Right renal pelvis (tissue), 4 donors: ENCODE data around the gene GNB2. TPM values are rescaled to one million over a fixed set of nuclear protein-coding genes. Genes with fewer than 3 reads are reported as not detected.
"Not testable (repeated sequence)": the region's sequence is repeated elsewhere in the genome, so short reads cannot be mapped to it uniquely, and the experiment has no call there.

Source experiments
- DNase-seq, 4 donors: peaks; one replicate each; pipeline ENCODE4 v3.0.0-alpha.2; 2013; ENCODE audit warnings: low read depth in 4 of 4, low spot score in 3 of 4, missing footprints in 1 of 4
- polyA plus RNA-seq, 4 donors: library from polyadenylated mRNA; unstranded; fragments of 120-200 nt; gene quantifications; one replicate each; pipeline ENCODE4 v1.2.1, GENCODE V29; 2013; ENCODE audit not compliant: insufficient read length in 4 of 4

GNB2 gene
- polyA plus RNA-seq, 4 donors, result 204 to 237 (median 215) TPM

GRCh38 chr7:100693312-100694097, 20.0 kb downstream of the GNB2 start:
- no peak for DNase-seq

GRCh38 chr7:100694098-100694745, 20.7 kb downstream of the GNB2 start, which contains the start of gene GIGYF1:
Gene GIGYF1, minus strand, starts transcription at chr7:100694250. Its CDS starts 6,012 bp downstream, at chr7:100688238.
- DNase-seq, result no peak

- no peak for DNase-seq
Measured at GRCh38 chr7:100696123-100696521, 22.6 kb downstream of the GNB2 start.

- no peak for DNase-seq
Measured at GRCh38 chr7:100699018-100699417, 25.5 kb downstream of the GNB2 start.

- not testable (repeated sequence) for DNase-seq
Measured at GRCh38 chr7:100701089-100701488, 27.5 kb downstream of the GNB2 start.

GRCh38 chr7:100705320-100705752, 31.8 kb downstream of the GNB2 start:
- DNase-seq, result peak; percentile 45 to 76 (median 59)

- peak; percentile 97 to 98 (median 97) for DNase-seq
Measured at GRCh38 chr7:100705753-100706671, 32.5 kb downstream of the GNB2 start, which contains the start of gene POP7. Gene POP7, plus strand, starts transcription at chr7:100706121. Its CDS starts 710 bp downstream, at chr7:100706831.

GRCh38 chr7:100706672-100707311, 33.3 kb downstream of the GNB2 start:
- DNase-seq, result no peak

- no peak for DNase-seq
Measured at GRCh38 chr7:100708395-100708794, 34.9 kb downstream of the GNB2 start.

GRCh38 chr7:100710452-100710851, 36.9 kb downstream of the GNB2 start:
- no peak for DNase-seq

- no peak for DNase-seq
Measured at GRCh38 chr7:100711369-100711768, 37.8 kb downstream of the GNB2 start.

GRCh38 chr7:100714725-100715124, 41.2 kb downstream of the GNB2 start:
- no peak for DNase-seq

GRCh38 chr7:100717073-100717472, 43.5 kb downstream of the GNB2 start:
- not testable (repeated sequence) for DNase-seq

- DNase-seq, result no peak
Measured at GRCh38 chr7:100719523-100720278, 46.2 kb downstream of the GNB2 start.

GRCh38 chr7:100720279-100720670, 46.7 kb downstream of the GNB2 start, which contains the start of gene EPO:
Gene EPO, plus strand, starts transcription at chr7:100720468. Its CDS starts 513 bp downstream, at chr7:100720981.
- DNase-seq, result no peak

- DNase-seq, result no peak
Measured at GRCh38 chr7:100720671-100721504, 47.3 kb downstream of the GNB2 start.

- DNase-seq, result no peak
Measured at GRCh38 chr7:100721505-100721812, 47.9 kb downstream of the GNB2 start.

- DNase-seq, result no peak
Measured at GRCh38 chr7:100722480-100723212, 49.1 kb downstream of the GNB2 start.
